Measurements from ENCODE around the gene RASSF8. TPM values are rescaled to one million over a fixed set of nuclear protein-coding genes. Genes with fewer than 3 reads are reported as not detected.

RASSF8 gene
- total and polyA plus RNA-seq, 2 of the 8 experiments (the other 6 are each of a cell fraction or from before 2014, with no cell fraction given), result 6.4 to 46.7 TPM

DNA sequence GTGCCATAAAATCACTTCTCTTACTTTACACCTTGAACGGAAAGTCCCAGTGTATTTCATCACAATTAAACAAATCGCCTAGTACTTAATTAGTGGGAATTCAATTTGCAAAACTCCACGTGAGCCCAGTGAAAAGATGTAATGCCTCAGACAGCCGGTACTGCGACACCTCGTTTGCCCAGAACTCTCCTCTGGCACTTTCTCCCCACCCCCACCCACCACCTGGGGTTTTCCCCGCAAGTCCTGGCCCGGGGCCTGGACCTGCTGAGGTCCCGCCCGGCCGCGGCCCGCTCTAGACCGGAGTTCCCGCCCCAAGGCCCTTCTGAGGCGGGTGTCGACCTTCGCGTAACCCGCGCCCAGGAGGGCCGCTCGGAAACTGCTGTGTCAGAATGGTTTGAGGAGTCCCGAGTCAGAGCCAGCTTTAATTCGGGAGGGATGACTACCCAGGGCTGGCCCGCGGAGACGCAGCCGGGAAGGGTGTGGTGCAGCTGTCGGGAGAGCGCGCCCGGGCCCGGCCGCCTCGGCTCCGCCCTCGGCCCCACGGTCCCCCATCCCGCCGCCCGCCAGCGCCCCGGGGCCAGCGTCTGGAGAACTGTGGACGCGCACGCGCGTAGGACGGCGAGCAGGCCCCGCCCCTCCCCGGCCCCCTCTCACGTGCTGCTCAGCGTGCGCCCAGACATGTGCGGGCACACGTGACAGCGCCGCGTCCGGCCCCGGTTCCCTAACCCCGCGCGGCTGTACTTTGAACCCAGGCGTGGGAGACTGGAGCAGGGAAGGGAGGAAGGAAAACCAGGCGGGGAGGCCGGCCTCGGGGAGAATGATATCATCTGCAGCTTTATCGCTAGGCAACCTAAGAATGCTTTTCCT, 155.6 kb downstream of the RASSF8 start (continued):
- TF ChIP-seq, protein P1, sequence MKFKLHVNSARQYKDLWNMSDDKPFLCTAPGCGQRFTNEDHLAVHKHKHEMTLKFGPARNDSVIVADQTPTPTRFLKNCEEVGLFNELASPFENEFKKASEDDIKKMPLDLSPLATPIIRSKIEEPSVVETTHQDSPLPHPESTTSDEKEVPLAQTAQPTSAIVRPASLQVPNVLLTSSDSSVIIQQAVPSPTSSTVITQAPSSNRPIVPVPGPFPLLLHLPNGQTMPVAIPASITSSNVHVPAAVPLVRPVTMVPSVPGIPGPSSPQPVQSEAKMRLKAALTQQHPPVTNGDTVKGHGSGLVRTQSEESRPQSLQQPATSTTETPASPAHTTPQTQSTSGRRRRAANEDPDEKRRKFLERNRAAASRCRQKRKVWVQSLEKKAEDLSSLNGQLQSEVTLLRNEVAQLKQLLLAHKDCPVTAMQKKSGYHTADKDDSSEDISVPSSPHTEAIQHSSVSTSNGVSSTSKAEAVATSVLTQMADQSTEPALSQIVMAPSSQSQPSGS (IDR thresholded peaks at IDR 0.05; ENCODE audit: low read length), result no peak
- TF ChIP-seq BACH1 (IDR thresholded peaks at IDR 0.05; ENCODE audit: low read length) (peak; percentile 85), NRF1 (IDR thresholded peaks at IDR 0.05; ENCODE audit: low read depth, low read length) (peak; percentile 48), MAFK (IDR thresholded peaks at IDR 0.05; ENCODE audit: low read depth, low read length) (peak; percentile 63; the same call in 1 of the 2 replicates), SIX5 (IDR thresholded peaks at IDR 0.05; ENCODE audit: low read depth, low read length) (no peak), TCF12 (IDR thresholded peaks at IDR 0.05; ENCODE audit: low read depth, low read length) (0 out of 2 replicates have a peak, but pooled peaks have one; percentile 24), GTF2F1 (IDR thresholded peaks at IDR 0.05; ENCODE audit: borderline replicate concordance, low read depth, low read length) (no peak), RAD21 (IDR thresholded peaks at IDR 0.05 in 1 of 2, conservative IDR thresholded peaks at IDR 0.05 in 1 of 2; ENCODE audit: low read depth in 2 of 2, low read length in 2 of 2) (peak in 1 of 2 experiments; percentile 9; a peak in 1 of 4 replicates), ASH2L (IDR thresholded peaks at IDR 0.05; ENCODE audit: low read length) (peak; percentile 85), EP300 (IDR thresholded peaks at IDR 0.05; ENCODE audit: borderline replicate concordance in 1 of 2, low read depth in 2 of 2, low read length in 2 of 2) (peak in 1 of 2 experiments; percentile 5; a peak in 1 of 3 replicates), BCL11A (IDR thresholded peaks at IDR 0.05; ENCODE audit: low read depth in 2 of 2, low read length in 2 of 2) (no peak), ZNF274 (IDR thresholded peaks at IDR 0.05; ENCODE audit: borderline replicate concordance, extremely low read depth, low read length) (no peak), RFX5 (IDR thresholded peaks at IDR 0.05; ENCODE audit: borderline replicate concordance, low read depth, low read length) (no peak), JUN (IDR thresholded peaks at IDR 0.05; ENCODE audit: low read depth, low read length) (no peak), HDAC6 (IDR thresholded peaks at IDR 0.05; ENCODE audit: low read depth, low read length) (no peak), CHD2 (IDR thresholded peaks at IDR 0.05; ENCODE audit: low read length) (no peak)
- TF ChIP-seq, protein P2, sequence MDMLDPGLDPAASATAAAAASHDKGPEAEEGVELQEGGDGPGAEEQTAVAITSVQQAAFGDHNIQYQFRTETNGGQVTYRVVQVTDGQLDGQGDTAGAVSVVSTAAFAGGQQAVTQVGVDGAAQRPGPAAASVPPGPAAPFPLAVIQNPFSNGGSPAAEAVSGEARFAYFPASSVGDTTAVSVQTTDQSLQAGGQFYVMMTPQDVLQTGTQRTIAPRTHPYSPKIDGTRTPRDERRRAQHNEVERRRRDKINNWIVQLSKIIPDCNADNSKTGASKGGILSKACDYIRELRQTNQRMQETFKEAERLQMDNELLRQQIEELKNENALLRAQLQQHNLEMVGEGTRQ (IDR thresholded peaks at IDR 0.05; ENCODE audit: low read length), result peak; percentile 87
- TF ChIP-seq, protein P3, sequence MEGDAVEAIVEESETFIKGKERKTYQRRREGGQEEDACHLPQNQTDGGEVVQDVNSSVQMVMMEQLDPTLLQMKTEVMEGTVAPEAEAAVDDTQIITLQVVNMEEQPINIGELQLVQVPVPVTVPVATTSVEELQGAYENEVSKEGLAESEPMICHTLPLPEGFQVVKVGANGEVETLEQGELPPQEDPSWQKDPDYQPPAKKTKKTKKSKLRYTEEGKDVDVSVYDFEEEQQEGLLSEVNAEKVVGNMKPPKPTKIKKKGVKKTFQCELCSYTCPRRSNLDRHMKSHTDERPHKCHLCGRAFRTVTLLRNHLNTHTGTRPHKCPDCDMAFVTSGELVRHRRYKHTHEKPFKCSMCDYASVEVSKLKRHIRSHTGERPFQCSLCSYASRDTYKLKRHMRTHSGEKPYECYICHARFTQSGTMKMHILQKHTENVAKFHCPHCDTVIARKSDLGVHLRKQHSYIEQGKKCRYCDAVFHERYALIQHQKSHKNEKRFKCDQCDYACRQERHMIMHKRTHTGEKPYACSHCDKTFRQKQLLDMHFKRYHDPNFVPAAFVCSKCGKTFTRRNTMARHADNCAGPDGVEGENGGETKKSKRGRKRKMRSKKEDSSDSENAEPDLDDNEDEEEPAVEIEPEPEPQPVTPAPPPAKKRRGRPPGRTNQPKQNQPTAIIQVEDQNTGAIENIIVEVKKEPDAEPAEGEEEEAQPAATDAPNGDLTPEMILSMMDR (IDR thresholded peaks at IDR 0.05; ENCODE audit: control extremely low read depth in 1 of 3, insufficient read depth in 1 of 3, low read depth in 1 of 3, low read length in 3 of 3), result peak; percentile 5 to 32 (median 28); a peak in 3 of 4 replicates
